ENCODE measurements around the gene LDLRAD3. TPM values are rescaled to one million over a fixed set of nuclear protein-coding genes. Genes with fewer than 3 reads are reported as not detected.

The LDLRAD3 gene
- total and polyA plus RNA-seq, 5 experiments from 2014 or later = not detected

- POLR2A ChIA-PET = no interaction called here
- no peak overlapping the region for H3K4me3 Mint-ChIP-seq
- DNase-seq (no peak), ATAC-seq (no peak)
- peaks cover 0 to 3% (median 0%) of the 10 kb centered on the region in 9 donors for H3K9me3 Mint-ChIP-seq
- peaks cover 0 to 7% (median 1%) of the 10 kb centered on the region in 5 donors for H3K27me3 Mint-ChIP-seq
- no peaks in the 10 kb centered on the region for H3K4me1 Mint-ChIP-seq
- H3K36me3 Mint-ChIP-seq = no peaks in the 10 kb centered on the region
- no peak overlapping the region for H3K27ac Mint-ChIP-seq
Observed at GRCh38 chr11:35969089-35970042, 25.5 kb downstream of the LDLRAD3 start.

DNA sequence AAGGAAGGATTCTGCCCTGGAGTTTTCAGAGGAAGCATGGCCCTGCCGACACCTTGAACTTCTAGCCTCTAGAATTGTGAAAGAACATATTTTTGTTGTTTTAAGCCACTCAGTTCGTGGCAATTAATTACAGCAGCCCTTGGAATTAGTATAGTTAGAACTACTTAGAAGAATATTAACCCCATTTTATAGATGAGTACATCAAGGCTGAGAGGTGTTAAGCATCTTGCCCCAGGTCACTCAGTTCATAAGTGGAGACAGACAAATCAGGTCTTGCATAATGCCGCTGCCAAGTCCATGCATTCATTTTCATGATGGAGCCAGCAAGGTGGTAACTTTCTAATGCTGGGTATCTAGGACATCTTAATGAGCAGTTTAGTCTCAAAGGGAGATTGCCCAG, 26.6 kb downstream of the LDLRAD3 start:
- Mint-ChIP-seq H3K9me3 (peaks cover 0 to 4% (median 0%) of the 10 kb centered on the region in 9 donors), H3K27me3 (peaks cover 0 to 8% (median 1%) of the 10 kb centered on the region in 5 donors), H3K4me3 (no peak overlapping the region), H3K4me1 (no peaks in the 10 kb centered on the region), H3K36me3 (no peaks in the 10 kb centered on the region), H3K27ac (no peak overlapping the region)
- no peak for DNase-seq
- POLR2A ChIA-PET = no interaction called here
- no peak for ATAC-seq

- H3K4me1 Mint-ChIP-seq = no peaks in the 10 kb centered on the region
Observed at GRCh38 chr11:35971841-35972422, 28.1 kb downstream of the LDLRAD3 start.

DNA sequence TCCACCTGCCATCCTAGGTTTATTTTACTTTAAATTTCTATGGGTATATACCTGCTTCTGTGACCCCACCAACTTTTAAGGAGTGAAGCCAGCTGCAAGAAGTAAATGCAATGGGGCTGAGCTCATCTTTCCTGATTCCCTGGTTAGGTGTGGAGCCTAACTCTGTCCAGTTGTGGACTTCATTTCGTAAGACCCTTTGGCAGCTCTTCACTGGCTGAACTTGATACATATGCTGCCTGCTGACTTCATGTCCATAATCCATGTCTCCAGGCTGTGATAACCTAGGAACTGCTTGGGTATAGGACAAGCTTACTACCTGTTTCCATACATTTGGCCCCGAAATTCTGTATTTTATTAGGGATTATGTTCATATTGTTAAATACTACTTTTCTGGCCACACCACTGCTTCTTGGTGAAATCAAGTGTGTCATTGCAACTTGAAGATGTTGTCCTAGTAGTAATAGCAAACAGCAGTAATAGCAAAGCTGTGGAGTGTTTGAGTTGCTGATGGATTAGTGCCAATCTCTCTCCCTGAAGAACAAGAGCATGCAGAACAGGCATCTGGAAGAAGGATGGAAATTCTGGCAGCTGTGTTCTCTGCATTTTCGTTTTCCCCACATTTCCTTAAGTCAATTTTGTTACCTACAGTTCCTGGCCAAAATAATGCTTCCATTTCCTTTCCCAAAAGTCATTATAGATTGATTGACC, 31.2 kb downstream of the LDLRAD3 start:
- POLR2A ChIA-PET = no interaction called here
- H3K27ac Mint-ChIP-seq = no peak overlapping the region
- DNase-seq (no peak), ATAC-seq (no peak)
- peaks cover 0 to 30% (median 5%) of the 10 kb centered on the region in 5 donors for H3K27me3 Mint-ChIP-seq
- H3K4me3 Mint-ChIP-seq = no peak overlapping the region
- H3K4me1 Mint-ChIP-seq = no peaks in the 10 kb centered on the region
- H3K36me3 Mint-ChIP-seq = no peaks in the 10 kb centered on the region
- H3K9me3 Mint-ChIP-seq = peaks cover 0 to 11% (median 0%) of the 10 kb centered on the region in 9 donors

More at GRCh38 chr11:35971841-35972422, 28.1 kb downstream of the LDLRAD3 start:
- POLR2A ChIA-PET = no interaction called here
- Mint-ChIP-seq H3K27ac (no peak overlapping the region), H3K27me3 (peaks cover 0 to 20% (median 5%) of the 10 kb centered on the region in 5 donors), H3K9me3 (peaks cover 0 to 11% (median 0%) of the 10 kb centered on the region in 9 donors), H3K4me3 (no peak overlapping the region), H3K36me3 (no peaks in the 10 kb centered on the region)
- ATAC-seq (no peak), DNase-seq (no peak)

DNA sequence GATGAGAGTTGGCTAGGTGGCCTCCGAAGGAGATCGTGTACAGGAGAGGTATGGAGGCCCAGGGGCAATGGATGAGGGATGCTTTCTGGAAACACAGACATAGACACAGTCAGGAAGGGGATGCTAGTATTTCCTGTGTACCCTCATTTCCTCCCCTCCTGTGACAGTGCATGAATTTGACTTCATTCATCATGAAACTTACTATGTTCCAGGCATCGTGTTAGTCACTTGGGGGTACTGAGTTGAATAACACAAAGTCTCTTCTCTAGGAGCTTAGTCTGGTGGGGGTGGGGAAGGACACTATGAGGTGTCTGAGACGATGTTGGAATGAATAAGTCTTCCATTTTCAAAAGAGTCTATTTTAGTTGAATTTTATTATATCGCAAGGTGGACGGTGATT, 32.6 kb downstream of the LDLRAD3 start:
- Mint-ChIP-seq H3K4me3 (no peak overlapping the region), H3K27me3 (peaks cover 0 to 28% (median 5%) of the 10 kb centered on the region in 5 donors), H3K36me3 (no peaks in the 10 kb centered on the region), H3K27ac (no peak overlapping the region), H3K4me1 (no peaks in the 10 kb centered on the region), H3K9me3 (peaks cover 0 to 11% (median 0%) of the 10 kb centered on the region in 9 donors)
- ATAC-seq (no peak), DNase-seq (no peak)
- POLR2A ChIA-PET = no interaction called here

- Mint-ChIP-seq H3K27ac (no peak overlapping the region), H3K4me1 (peaks cover 0 to 2% (median 0%) of the 10 kb centered on the region in 4 donors), H3K4me3 (no peak overlapping the region), H3K36me3 (no peaks in the 10 kb centered on the region), H3K27me3 (peaks cover 0 to 26% (median 5%) of the 10 kb centered on the region in 5 donors), H3K9me3 (peaks cover 0 to 8% (median 0%) of the 10 kb centered on the region in 9 donors)
- DNase-seq = no peak
- POLR2A ChIA-PET = no interaction called here
- ATAC-seq = no peak
Observed at GRCh38 chr11:35978183-35978582, 34.3 kb downstream of the LDLRAD3 start.

DNA sequence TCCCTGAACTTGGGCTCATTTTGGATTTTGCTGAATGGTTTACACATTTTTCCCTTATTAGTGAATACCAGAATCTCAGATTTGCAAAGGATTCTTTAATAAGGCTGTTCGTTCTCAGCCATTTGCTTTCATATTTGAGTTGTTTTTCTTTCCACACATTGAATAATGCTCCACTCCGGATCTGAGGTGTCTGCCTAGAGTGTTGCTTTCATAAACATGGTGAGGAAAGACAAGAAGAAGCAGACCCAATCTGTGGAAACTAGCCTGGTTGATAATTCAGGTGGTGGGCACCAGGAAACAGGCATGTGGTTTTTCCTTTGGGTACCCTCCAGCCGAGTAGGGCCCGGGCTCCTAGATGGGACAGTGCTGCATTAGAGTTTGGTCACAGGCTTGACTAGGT, 35.0 kb downstream of the LDLRAD3 start:
- Mint-ChIP-seq H3K4me3 (no peak overlapping the region), H3K9me3 (peaks cover 0 to 8% (median 0%) of the 10 kb centered on the region in 9 donors), H3K4me1 (peaks cover 0 to 2% (median 0%) of the 10 kb centered on the region in 4 donors), H3K36me3 (no peaks in the 10 kb centered on the region), H3K27ac (peak overlapping the region in 1 of 10 donors; percentile 20), H3K27me3 (peaks cover 0 to 26% (median 5%) of the 10 kb centered on the region in 5 donors)
- ATAC-seq = no peak
- POLR2A ChIA-PET = no interaction called here
- no peak for DNase-seq

DNA sequence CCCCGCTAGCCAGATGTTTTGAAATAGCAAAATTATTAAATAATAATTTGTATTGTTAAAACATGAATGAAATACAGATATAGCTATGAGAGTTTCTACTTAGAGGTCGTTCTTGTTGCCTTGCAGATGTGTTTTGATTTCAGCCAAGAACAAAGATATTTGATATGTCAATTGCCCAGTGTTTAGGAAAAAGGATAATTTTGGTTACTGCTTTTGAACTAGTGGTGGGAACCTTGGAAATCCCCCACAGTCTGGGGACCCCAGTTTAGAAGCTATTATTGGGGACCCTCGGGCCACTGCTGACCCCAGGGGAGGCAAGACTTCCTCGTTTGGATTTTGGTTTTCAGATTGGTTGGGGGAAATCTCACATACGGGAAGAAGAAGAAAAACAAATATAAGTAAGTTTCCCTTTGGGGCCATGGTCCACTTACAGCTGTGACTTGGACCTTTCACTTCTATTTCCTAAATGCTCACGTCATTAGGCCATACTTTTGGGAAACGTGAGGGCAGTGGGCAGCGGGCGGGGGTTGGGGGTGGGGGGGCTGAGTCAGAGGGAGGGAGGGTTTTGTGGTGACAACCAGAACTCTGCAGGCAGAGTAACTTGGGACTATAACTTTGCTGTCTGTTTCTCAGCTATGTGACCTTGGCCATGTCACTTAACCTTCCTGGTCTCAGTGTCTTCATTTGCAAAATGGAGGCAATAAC, 37.0 kb downstream of the LDLRAD3 start:
- peaks cover 0 to 22% (median 6%) of the 10 kb centered on the region in 5 donors for H3K27me3 Mint-ChIP-seq
- no peak overlapping the region for H3K27ac Mint-ChIP-seq
- peaks cover 0 to 4% (median 0%) of the 10 kb centered on the region in 9 donors for H3K9me3 Mint-ChIP-seq
- H3K36me3 Mint-ChIP-seq = peaks cover 0 to 3% (median 0%) of the 10 kb centered on the region in 3 donors
- no peak for DNase-seq
- H3K4me3 Mint-ChIP-seq = no peak overlapping the region
- peaks cover 0 to 2% (median 0%) of the 10 kb centered on the region in 4 donors for H3K4me1 Mint-ChIP-seq
- no peak for ATAC-seq
- POLR2A ChIA-PET = interaction anchor here (0.6 kb wide), 1 partner anchor 190 kb away, joined by 5 read pairs; no protein-coding TSS in a partner anchor

DNA sequence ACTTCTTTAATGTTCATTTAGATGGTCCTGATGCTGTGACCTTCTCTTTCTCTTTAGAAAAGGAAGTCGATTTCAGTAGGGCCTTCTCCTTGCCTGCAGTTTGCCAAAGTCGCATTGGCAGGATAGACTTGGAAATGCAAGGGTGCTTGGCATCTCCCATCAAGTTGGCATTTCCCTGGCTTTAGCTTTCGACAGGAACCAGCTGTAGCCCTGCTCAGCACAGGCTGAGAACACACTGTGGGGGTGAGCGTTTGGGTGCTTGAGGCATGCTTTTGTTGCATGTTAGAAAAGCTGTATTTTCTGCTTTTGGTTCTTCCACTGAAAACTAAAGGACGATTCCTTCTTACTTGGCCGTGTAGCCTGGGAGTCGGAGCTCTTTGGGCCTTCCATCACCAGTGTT, 37.7 kb downstream of the LDLRAD3 start:
- POLR2A ChIA-PET = no interaction called here
- peaks cover under 1 to 14% (median 2%) of the 10 kb centered on the region in 5 donors for H3K27me3 Mint-ChIP-seq

DNA sequence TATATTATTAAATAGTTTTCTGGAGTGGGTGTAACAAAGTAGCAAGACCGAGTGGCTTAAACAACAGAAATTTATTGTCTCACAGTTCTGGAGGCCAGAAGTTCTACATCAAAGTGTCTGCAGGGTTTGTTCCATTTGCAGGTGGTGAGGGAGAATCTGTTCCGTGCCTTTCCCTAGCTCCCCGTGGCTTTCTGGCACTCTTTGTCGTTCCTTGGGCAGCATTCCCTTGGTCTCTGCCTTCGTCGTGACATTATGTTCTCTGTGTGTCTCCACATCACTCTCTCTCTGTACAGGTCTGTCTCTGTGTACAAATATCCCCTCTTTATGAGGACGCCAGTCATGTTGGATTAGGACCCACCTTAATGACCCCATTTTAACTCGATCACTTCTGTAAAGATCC, 38.2 kb downstream of the LDLRAD3 start:
- Mint-ChIP-seq H3K9me3 (peaks cover 0 to 3% (median 0%) of the 10 kb centered on the region in 9 donors), H3K27me3 (peaks cover 0 to 13% (median 2%) of the 10 kb centered on the region in 5 donors), H3K27ac (no peak overlapping the region), H3K4me3 (no peak overlapping the region), H3K36me3 (peaks cover 0 to 4% (median 0%) of the 10 kb centered on the region in 3 donors), H3K4me1 (peaks cover 0 to 2% (median 0%) of the 10 kb centered on the region in 4 donors)
- DNase-seq (no peak), ATAC-seq (no peak)
- POLR2A ChIA-PET = no interaction called here

More for the DNA sequence above, 37.7 kb downstream of the LDLRAD3 start:
- Mint-ChIP-seq H3K4me3 (no peak overlapping the region), H3K4me1 (peaks cover 0 to 2% (median 0%) of the 10 kb centered on the region in 4 donors), H3K9me3 (peaks cover 0 to 3% (median 0%) of the 10 kb centered on the region in 9 donors), H3K27ac (no peak overlapping the region), H3K36me3 (peaks cover 0 to 4% (median 0%) of the 10 kb centered on the region in 3 donors)
- DNase-seq (no peak), ATAC-seq (no peak)

GRCh38 chr11:35983981-35984380, 40.1 kb downstream of the LDLRAD3 start:
- peaks cover 0 to 2% (median 0%) of the 10 kb centered on the region in 4 donors for H3K4me1 Mint-ChIP-seq
- peaks cover 0 to 3% (median 0%) of the 10 kb centered on the region in 9 donors for H3K9me3 Mint-ChIP-seq
- H3K27ac Mint-ChIP-seq = no peak overlapping the region
- ATAC-seq = no peak
- peaks cover 1 to 13% (median 4%) of the 10 kb centered on the region in 5 donors for H3K27me3 Mint-ChIP-seq
- no peak for DNase-seq
- POLR2A ChIA-PET = no interaction called here
- H3K4me3 Mint-ChIP-seq = no peak overlapping the region
- peaks cover 0 to 4% (median 0%) of the 10 kb centered on the region in 3 donors for H3K36me3 Mint-ChIP-seq

DNA sequence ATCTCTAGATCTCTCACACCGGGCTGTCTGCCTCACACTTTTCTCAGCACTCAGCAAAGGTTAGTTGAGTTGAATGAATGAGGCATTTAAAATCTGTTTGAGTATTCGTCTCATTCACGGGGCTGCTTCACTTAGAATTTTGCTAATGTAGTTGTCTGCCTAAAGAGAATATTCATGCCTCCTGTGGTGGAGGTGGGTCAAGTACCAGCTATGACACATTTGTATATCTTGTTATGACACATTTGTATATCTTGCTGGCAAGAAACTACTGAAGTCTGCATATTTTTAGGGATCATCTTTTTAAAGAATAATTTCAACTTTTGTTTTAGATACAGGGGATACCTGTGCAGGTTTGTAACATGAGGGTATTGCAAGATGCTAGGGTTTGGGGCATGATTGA, 43.1 kb downstream of the LDLRAD3 start:
- H3K4me3 Mint-ChIP-seq = no peak overlapping the region
- peaks cover 7 to 32% (median 10%) of the 10 kb centered on the region in 5 donors for H3K27me3 Mint-ChIP-seq
- H3K27ac Mint-ChIP-seq = no peak overlapping the region
- peaks cover 0 to 8% (median 0%) of the 10 kb centered on the region in 9 donors for H3K9me3 Mint-ChIP-seq
- POLR2A ChIA-PET = no interaction called here
- DNase-seq (no peak), ATAC-seq (no peak)
- H3K4me1 Mint-ChIP-seq = peaks cover 0 to 2% (median 0%) of the 10 kb centered on the region in 4 donors
- peaks cover 0 to 4% (median 0%) of the 10 kb centered on the region in 3 donors for H3K36me3 Mint-ChIP-seq
